ENCODE measurements around the gene MEIS1.

MEIS1 gene

GRCh38 chr2:66582987-66583880, 148.3 kb downstream of the MEIS1 start:
- ChIA-PET CTCF (no interaction called here), POLR2A (no interaction called here)
- peaks cover 2% of the 10 kb centered on the region; the same call in 1 of the 2 replicates for H3K4me1 ChIP-seq (ENCODE audit: control insufficient read depth, insufficient read depth, low read length)
- TF ChIP-seq ATF2 (tag by site-specific recombination; IDR thresholded peaks at IDR 0.05; ENCODE audit: low read depth) (no peak), ZNF843 (tag by site-specific recombination; IDR thresholded peaks at IDR 0.05) (no peak), ZNF449 (tag by site-specific recombination; IDR thresholded peaks at IDR 0.05) (no peak), ZBTB10 (tag by site-specific recombination; IDR thresholded peaks at IDR 0.05) (no peak), PRDM1 (tag by site-specific recombination; IDR thresholded peaks at IDR 0.05) (no peak), GFI1B (tag by site-specific recombination; IDR thresholded peaks at IDR 0.05) (no peak), ZNF223 (tag by site-specific recombination; IDR thresholded peaks at IDR 0.05) (no peak), ZNF658 (tag by site-specific recombination; IDR thresholded peaks at IDR 0.05) (no peak), ZNF623 (tag by site-specific recombination; IDR thresholded peaks at IDR 0.05) (no peak), IKZF3 (tag by site-specific recombination; IDR thresholded peaks at IDR 0.05) (no peak), ZNF626 (tag by site-specific recombination; IDR thresholded peaks at IDR 0.05) (no peak), HIC1 (tag by site-specific recombination; IDR thresholded peaks at IDR 0.05) (no peak), ZNF423 (tag by site-specific recombination; IDR thresholded peaks at IDR 0.05) (no peak)
- no peak overlapping the region for H3K27ac ChIP-seq (ENCODE audit: extremely low read depth, low read depth, low read length)
- H3K36me3 ChIP-seq (ENCODE audit: control insufficient read depth in 2 of 2, insufficient read depth in 1 of 2, low read length in 2 of 2) = no peaks in the 10 kb centered on the region
- no peak overlapping the region for H3K4me3 ChIP-seq (ENCODE audit: low read depth, low read length)
- H3K9me3 ChIP-seq (ENCODE audit: control insufficient read depth, insufficient read depth, low read depth, low read length) = no peaks in the 10 kb centered on the region

GRCh38 chr2:66583881-66584280, 149.0 kb downstream of the MEIS1 start:
- no peak overlapping the region for H3K27ac ChIP-seq (ENCODE audit: extremely low read depth, low read depth, low read length)
- no peak overlapping the region for H3K4me3 ChIP-seq (ENCODE audit: low read depth, low read length)
- ChIA-PET CTCF (no interaction called here), POLR2A (no interaction called here)
- H3K36me3 ChIP-seq (ENCODE audit: control insufficient read depth in 2 of 2, insufficient read depth in 1 of 2, low read length in 2 of 2) = no peaks in the 10 kb centered on the region
- no peaks in the 10 kb centered on the region for H3K9me3 ChIP-seq (ENCODE audit: control insufficient read depth, insufficient read depth, low read depth, low read length)
- H3K4me1 ChIP-seq (ENCODE audit: control insufficient read depth, insufficient read depth, low read length) = peaks cover 1% of the 10 kb centered on the region; the same call in 1 of the 2 replicates
- no peak for TF ChIP-seq ZFP3 (tag by site-specific recombination; IDR thresholded peaks at IDR 0.05; ENCODE audit: low read depth)
- TF ChIP-seq ZNF792 (tag by site-specific recombination; IDR thresholded peaks at IDR 0.05) = no peak
- TF ChIP-seq ZNF221 (tag by site-specific recombination; IDR thresholded peaks at IDR 0.05; ENCODE audit: borderline replicate concordance) = no peak
- TF ChIP-seq ZNF600 (tag by site-specific recombination; IDR thresholded peaks at IDR 0.05) = no peak
- no peak for TF ChIP-seq SCRT1 (tag by site-specific recombination; IDR thresholded peaks at IDR 0.05; ENCODE audit: borderline replicate concordance)
- no peak for TF ChIP-seq ZNF184 (tag by site-specific recombination; IDR thresholded peaks at IDR 0.05)
- no peak for TF ChIP-seq ZSCAN4 (tag by site-specific recombination; IDR thresholded peaks at IDR 0.05)
- no peak for TF ChIP-seq ZNF223 (tag by site-specific recombination; IDR thresholded peaks at IDR 0.05)
- TF ChIP-seq ZNF354C (tag by site-specific recombination; IDR thresholded peaks at IDR 0.05; ENCODE audit: borderline replicate concordance, low read depth) = no peak
- TF ChIP-seq ZSCAN5A (tag by site-specific recombination; IDR thresholded peaks at IDR 0.05) = no peak
- no peak for TF ChIP-seq SP7 (tag by site-specific recombination; IDR thresholded peaks at IDR 0.05)
- no peak for TF ChIP-seq ZNF626 (tag by site-specific recombination; IDR thresholded peaks at IDR 0.05)

All from HEK293 (cell line).